Renal cortex interstitium (tissue), 15 donors: Measurements from ENCODE around the gene NEU4. TPM values are rescaled to one million over a fixed set of nuclear protein-coding genes. Genes with fewer than 3 reads are reported as not detected.
"Not testable (repeated sequence)": the region's sequence is repeated elsewhere in the genome, so short reads cannot be mapped to it uniquely, and the experiment has no call there.

Experiments
- DNase-seq, 11 donors: peaks; one replicate each; pipeline ENCODE4 v3.0.0-alpha.2; 2013; ENCODE audit warnings: low read depth in 9 of 11, low spot score in 4 of 11; ENCODE audit errors: extremely low read depth in 1 of 11
- long read RNA-seq, 16 experiments: transcript quantifications; one replicate each; lab custom pipeline, GENCODE V29; 2026
- polyA plus RNA-seq, 3 donors: library from polyadenylated mRNA; unstranded; fragments of 120-200 nt; gene quantifications; one replicate each; pipeline ENCODE4 v1.2.1, GENCODE V29; 2013; ENCODE audit not compliant: insufficient read length in 3 of 3

NEU4 gene
- polyA plus RNA-seq = 1 to 10 TPM in 2 of 3 donors, under 1 TPM in 1; 0.56 to 2.2 (median 1.9) TPM
- long read RNA-seq, donor 1, partial matches to known transcripts = 0 of 2 reads
- long read RNA-seq, donor 1, other reads (novel, unspliced or antisense) = 0 of 2 reads
- long read RNA-seq, donor 2, partial matches to known transcripts = 0 of 1 reads
- long read RNA-seq, donor 2, other reads (novel, unspliced or antisense) = 0 of 1 reads
- long read RNA-seq, donor 3, partial matches to known transcripts = 0 of 1 reads
- long read RNA-seq, donor 3, other reads (novel, unspliced or antisense) = 0 of 1 reads
- long read RNA-seq, donor 4 = 0 reads
- long read RNA-seq, donor 5 = 0 reads
- long read RNA-seq, donor 6 = 0 reads
- long read RNA-seq, donor 7 = 0 reads
- long read RNA-seq, donor 8 = 0 reads
- long read RNA-seq, donor 9 = 0 reads
- long read RNA-seq, donor 10 = 0 reads
- long read RNA-seq, donor 11, partial matches to known transcripts = 0 of 1 reads
- long read RNA-seq, donor 11, other reads (novel, unspliced or antisense) = 0 of 1 reads
- long read RNA-seq, donor 12 = 0 reads
- long read RNA-seq, donor 13, partial matches to known transcripts = 0 of 1 reads
- long read RNA-seq, donor 13, other reads (novel, unspliced or antisense) = 0 of 1 reads
- long read RNA-seq, donor 14 = 0 reads
- long read RNA-seq, donor 15 = 0 reads
- long read RNA-seq, donor 16 = 0 reads

GRCh38 chr2:241808721-241809382 lies at the start of gene NEU4:
NEU4 (plus strand) TSS chr2:241809193; CDS start chr2:241814485, 5,292 bp downstream.
- DNase-seq = no peak

- DNase-seq = not testable (repeated sequence)
These were observed 49.1 kb upstream of the NEU4 start for GRCh38 chr2:241759893-241760292.

- DNase-seq = no peak
These were observed 48.7 kb upstream of the NEU4 start for GRCh38 chr2:241760301-241760771.

- no peak for DNase-seq
These were observed 46.6 kb upstream of the NEU4 start for GRCh38 chr2:241762321-241762932.

- DNase-seq = no peak
These were observed 46.0 kb upstream of the NEU4 start for GRCh38 chr2:241762933-241763369.

GRCh38 chr2:241763551-241764274 lies 45.3 kb upstream of the NEU4 start:
- no peak for DNase-seq

GRCh38 chr2:241764275-241765241 lies 44.4 kb upstream of the NEU4 start:
- DNase-seq = peak in 3 of 11 donors; percentile 36 to 55 (median 52)

GRCh38 chr2:241767464-241768250 lies 41.3 kb upstream of the NEU4 start:
- DNase-seq = no peak

- DNase-seq = no peak
These were observed 40.7 kb upstream of the NEU4 start for GRCh38 chr2:241768251-241768711.

GRCh38 chr2:241768850-241769249 lies 40.1 kb upstream of the NEU4 start:
- DNase-seq = no peak

GRCh38 chr2:241769819-241770184 lies 39.2 kb upstream of the NEU4 start:
- no peak for DNase-seq

GRCh38 chr2:241770185-241770935 lies 38.6 kb upstream of the NEU4 start:
- peak in 1 of 11 donors; percentile 46 for DNase-seq

GRCh38 chr2:241770936-241771285 lies 38.1 kb upstream of the NEU4 start:
- DNase-seq = no peak

- no peak for DNase-seq
These were observed 37.5 kb upstream of the NEU4 start for GRCh38 chr2:241771286-241772062.

GRCh38 chr2:241772063-241772499 lies 36.9 kb upstream of the NEU4 start:
- no peak for DNase-seq
